GM21737 (cell line): ENCODE results near the gene LRRFIP2.
"Not testable (repeated sequence)": the region's sequence is repeated elsewhere in the genome, so short reads cannot be mapped to it uniquely, and the experiment has no call there.

Experiments
- ATAC-seq: cut with Tn5 transposase; IDR thresholded peaks from one replicate; pipeline ENCODE4 v1.9.1; 2021; ENCODE audit warnings: mild to moderate bottlenecking, moderate library complexity; ENCODE audit not compliant: unreplicated experiment

The LRRFIP2 gene, protein sequence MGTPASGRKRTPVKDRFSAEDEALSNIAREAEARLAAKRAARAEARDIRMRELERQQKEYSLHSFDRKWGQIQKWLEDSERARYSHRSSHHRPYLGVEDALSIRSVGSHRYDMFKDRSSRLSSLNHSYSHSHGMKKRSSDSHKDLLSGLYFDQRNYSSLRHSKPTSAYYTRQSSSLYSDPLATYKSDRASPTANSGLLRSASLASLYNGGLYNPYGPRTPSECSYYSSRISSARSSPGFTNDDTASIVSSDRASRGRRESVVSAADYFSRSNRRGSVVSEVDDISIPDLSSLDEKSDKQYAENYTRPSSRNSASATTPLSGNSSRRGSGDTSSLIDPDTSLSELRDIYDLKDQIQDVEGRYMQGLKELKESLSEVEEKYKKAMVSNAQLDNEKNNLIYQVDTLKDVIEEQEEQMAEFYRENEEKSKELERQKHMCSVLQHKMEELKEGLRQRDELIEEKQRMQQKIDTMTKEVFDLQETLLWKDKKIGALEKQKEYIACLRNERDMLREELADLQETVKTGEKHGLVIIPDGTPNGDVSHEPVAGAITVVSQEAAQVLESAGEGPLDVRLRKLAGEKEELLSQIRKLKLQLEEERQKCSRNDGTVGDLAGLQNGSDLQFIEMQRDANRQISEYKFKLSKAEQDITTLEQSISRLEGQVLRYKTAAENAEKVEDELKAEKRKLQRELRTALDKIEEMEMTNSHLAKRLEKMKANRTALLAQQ

DNA sequence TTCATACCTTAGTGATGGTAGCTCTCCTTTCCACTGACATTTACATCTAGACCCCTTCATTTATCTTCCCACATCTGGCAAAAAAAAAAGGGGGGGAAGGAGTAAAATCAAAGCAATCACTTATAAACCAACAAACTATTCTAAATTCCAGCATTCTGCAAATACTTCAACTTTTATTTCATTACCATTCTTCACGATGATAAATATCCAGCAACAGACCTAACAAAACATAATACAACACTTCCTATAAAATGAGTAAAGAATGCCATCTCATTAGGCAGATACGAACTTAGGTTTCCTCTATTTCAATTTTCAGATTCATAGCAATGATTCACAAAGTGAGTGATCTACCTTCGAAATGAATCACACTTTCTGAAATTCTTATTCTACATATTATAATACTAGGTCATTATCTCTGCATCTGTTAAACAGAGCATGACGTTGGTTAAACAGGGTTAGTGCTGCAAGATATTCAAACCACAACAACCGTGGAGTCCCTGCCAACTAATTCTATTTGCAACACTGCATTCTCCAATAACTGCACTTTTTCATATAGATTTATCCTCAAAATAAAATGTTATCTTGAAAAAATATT is at the start of gene LRRFIP2:
Gene LRRFIP2, minus strand, starts transcription at position 51 of the 595 bp plus-strand sequence. CDS start 25,599 bp downstream, outside the sequence.
- ATAC-seq: no peak

DNA sequence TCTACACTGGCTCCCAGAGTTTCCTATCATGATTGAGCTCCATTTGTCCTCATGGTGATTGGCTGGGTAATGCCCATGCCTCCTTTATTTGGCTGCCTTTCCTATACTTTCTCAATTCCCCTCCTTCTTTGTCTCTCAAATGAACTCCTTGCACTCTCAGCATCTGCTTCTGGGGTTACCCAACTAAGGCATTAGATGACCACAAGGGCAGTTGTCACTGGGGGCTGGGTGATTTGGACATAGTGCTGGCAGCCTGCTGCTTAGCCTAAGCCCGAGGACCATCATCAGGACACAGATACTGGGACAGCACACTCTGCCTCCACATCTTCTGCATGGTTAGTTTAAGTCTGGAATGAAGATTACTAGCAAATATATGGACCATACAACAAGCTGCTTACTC is 49.2 kb upstream of the LRRFIP2 start:
- no peak for ATAC-seq

DNA sequence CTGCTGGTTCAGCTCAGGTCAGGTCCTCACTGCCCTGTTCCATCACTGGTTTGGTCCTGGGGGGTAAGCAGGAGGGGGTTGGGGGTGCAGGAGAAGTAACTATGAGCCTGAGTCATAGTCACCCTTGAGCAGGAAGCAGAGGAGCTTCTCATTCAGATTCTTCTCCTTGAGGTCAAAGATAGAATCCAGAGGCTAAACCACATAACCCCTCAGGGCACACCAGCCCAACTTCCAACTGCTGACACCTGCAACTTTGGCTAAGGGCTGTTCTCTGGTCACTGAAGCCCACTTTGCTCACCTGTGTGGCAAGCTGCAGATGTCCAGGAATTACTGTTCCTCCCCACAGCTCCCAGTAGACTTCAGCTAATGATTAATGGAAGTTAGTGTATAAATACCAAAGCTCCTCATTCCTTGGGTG is 48.8 kb upstream of the LRRFIP2 start:
- ATAC-seq: no peak

DNA sequence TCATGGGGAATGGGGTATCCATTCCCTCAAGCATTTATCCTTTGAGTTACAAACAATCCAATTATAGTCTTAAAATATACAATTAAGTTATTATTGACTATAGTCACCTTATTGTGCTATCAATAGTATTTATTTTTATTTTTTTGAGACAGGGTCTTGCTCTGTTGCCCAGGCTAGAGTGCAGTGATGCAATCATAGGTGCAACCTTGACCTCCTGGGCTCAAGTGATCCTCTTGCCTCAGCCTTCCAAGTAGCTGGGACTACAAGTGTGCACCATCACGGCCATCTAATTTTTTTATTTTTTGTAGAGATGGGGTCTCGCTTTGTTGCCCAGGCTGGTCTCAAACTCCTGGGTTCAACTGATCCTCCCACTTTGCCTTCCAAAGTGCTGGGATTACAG is 48.2 kb upstream of the LRRFIP2 start:
- ATAC-seq: not testable (repeated sequence)

DNA sequence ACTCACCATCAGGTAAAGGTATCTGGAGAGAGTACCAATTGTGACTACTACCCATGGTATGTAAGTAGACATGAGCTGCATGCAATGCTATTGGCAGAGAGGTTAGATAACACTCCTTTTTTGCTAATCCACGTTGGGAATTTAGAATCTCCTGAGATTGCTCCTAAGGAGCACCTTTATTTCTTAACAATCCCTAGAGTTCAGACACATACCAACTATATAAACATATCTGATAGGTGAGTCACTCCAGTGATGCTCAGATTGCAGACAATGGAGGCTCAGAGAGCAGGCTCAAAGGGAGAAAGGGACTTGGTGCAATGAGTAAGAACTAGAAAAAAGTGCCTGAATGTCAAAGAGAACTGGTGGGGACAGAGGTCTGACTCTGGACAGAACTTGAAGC is 47.0 kb upstream of the LRRFIP2 start:
- ATAC-seq: no peak

DNA sequence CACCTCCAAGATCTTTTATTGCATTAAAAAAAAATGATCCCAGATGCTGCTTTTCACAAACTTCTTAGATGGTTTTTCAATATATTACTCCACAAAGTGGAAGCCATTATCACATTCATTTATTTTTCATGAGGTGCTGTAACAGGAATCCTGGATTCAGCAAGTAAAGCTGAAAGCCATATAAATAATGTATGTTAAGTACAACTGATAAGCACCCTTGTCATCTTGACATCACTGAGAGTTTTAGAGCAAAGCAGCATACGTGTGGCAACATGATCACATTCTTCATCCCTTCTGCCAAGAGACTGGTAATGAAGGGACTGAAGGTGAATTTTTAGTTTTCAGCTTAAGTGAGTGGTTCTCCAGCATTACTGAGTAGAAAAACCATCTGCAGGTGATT is 44.9 kb upstream of the LRRFIP2 start:
- ATAC-seq: no peak

DNA sequence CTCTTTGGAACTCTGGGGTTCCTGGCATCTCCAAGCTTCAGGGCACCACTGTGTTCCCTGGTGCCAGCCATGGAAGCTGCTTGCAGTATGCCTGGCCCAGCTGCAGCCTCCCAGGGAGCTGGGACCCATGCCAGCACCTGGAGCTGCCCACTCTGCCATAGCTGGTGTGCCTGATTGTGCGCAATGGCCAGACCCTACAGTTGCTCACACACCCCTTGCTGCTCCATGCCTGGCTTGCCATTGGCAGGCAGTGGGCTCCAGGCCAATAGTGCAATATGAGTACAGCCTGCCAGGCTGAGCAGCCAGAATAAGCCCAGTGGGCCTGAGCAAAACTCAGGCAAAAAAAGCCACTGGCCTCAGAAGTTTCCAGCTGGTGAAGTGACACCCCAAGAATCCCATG is 43.8 kb upstream of the LRRFIP2 start:
- no peak for ATAC-seq

DNA sequence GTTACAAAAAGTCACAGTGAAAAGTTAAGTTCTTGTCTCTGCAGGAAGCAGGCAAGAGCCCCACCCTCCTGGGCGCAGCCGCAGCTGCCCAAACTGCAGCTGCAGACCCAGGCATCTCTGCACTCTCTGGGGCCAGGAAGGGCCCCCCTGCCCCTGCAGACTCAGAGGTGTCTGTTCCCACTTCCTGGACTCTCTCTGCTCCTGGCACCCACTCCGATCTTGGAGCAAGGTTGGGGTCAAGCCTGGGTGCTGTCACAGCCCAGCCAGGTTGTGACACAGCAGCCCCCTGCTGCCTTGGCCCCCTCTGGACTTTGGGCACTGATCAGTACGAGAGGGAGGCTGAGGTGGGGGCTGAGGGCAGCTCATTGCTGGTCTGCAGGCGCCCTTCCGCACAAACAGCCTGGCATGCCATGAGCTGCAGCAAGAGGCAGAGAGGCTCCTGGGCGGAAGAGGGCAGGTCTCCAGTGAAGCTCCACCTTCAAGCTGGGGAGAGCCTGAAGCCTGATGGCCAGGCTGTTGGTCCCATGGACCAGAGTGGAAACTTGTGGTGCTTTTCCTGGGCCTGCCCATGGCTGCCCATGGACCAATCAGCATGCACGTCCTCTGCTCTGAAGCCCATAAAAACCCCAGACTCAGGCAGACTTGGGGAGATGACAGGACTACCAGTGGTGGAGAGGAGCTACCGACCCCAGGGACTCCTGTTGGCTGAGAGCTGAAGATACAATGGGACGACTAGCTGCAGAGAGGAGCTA is 42.9 kb upstream of the LRRFIP2 start:
- no peak for ATAC-seq

DNA sequence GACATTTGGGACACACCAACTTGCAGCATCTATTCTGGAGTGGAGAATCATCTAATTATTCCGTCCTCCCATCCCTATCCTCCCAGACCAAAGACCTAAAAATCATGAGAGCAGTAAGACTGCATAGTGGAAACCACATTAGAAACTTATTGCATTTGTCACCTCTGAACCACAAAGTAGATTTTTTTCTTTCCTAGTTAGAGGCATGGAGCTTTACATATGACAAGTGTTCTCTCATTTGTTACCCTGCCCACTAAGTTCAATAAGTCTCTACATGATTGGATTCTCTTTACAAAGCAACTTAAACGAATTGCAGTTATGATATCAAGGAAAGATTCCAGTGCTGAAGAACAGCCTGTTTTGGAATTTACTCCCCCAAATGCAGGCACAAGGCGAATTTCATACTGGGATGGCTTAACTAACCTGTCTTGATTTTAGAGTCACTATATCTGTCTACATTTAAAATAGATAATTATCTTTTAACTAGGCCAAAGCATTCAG is 42.3 kb upstream of the LRRFIP2 start:
- no peak for ATAC-seq

DNA sequence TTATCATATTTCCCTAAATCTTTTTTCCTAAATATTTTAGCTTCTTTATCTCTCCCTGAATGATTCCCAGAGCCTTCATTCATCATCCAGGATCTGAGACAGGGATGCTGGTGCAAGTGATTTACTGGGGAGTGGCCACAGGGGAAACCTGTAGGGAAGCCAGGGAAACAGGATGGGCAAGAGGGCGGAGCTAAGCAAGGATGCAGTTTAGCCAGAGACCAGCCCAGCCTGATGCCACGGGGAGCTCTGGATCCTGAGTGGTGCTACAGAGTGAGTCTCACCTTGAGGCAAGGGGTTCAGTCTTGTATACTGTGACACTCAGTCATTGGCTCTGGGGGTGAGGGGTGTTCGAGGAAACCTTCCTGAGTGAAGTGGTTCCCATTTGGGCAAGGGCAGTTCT is 39.7 kb upstream of the LRRFIP2 start:
- no peak for ATAC-seq

DNA sequence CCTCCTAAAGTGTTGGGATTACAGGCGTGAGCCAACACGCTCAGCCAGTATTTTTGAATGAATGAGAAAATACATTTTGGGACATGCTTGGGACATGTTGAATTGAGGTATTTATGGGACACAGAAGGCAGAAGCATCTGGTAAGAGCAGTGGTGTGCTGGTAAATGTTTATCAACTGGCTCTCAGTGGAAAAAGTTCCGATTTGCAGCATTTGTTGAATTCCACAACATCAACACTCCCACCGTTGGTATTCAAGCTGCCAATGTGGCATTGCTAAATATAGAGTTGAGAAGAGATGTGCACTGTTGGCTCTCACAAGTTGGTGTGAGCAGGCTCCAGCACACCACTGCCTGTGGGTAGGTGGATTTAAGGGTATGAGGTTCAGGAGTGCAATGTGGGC is 35.8 kb upstream of the LRRFIP2 start:
- ATAC-seq: no peak

DNA sequence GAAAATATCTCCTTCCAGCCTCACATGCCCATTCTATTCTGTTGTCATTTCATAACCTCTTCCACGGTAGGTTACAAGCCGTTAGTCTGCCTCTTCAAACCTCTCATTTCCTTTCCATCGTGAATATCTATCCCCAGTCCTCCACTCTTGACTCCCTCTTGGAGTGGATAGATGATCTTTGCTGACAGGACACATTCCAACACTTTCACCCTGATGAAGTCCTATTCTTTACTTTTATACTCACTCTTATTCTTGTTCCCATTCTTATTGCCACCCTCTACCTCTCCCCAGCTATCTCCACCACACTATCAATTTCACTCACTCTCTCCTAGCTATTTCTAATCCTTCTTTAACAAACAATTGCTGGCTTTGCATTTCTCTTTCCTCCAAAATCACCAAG is 34.2 kb upstream of the LRRFIP2 start:
- not testable (repeated sequence) for ATAC-seq

DNA sequence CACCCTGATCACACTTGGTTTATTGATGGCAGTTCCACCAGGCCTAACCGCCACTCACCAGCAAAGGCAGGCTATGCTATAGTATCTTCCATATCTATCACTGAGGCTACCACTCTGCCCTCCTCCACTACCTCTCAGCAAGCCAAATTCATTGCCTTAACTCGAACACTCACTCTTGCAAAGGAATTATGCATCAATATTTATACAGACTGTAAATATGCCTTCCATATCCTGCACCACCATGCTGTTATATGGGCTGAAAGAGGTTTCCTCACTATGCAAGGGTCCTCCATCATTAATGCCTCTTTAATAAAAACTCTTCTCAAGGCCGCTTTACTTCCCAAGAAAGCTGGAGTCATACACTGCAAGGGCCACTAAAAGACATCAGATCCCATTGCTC is 33.6 kb upstream of the LRRFIP2 start:
- not testable (repeated sequence) for ATAC-seq

DNA sequence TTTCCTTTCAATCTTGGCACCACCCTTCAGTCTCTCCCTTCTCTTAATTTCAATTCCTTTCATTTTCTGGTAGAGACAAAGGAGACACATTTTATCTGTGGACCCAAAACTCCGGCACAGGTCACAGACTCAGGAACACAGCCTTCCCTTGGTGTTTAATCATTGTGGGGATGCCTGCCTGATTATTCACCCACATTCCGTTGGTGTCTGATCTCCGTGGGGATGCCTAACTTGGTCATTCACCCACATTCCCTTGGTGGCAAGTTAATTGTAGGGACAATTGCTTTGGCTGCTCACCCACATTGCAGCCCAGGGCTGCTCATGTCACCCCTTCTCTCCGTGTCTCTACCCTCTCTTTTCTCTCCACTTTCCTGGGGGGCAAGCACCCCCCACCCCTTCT is 31.7 kb upstream of the LRRFIP2 start:
- ATAC-seq: not testable (repeated sequence)

DNA sequence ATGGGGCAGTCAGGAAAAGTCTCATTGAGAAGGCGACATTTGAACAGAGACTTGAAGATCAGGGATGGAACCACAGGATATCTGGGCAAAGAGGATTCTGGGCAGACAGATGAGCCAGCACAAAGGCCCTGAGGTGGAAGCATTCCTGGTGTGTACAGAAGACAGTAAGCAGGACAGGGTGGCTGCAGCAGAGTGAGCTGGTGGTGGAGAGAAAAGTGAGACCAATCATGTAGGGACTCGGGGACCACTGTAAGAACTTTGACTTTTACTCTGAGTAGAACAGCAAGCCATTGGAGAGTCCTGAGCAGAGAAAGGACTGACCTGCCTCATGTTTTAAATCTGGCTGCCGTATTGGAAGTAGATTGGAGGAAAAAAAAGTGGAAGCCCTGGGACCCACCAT is 29.9 kb upstream of the LRRFIP2 start:
- no peak for ATAC-seq

DNA sequence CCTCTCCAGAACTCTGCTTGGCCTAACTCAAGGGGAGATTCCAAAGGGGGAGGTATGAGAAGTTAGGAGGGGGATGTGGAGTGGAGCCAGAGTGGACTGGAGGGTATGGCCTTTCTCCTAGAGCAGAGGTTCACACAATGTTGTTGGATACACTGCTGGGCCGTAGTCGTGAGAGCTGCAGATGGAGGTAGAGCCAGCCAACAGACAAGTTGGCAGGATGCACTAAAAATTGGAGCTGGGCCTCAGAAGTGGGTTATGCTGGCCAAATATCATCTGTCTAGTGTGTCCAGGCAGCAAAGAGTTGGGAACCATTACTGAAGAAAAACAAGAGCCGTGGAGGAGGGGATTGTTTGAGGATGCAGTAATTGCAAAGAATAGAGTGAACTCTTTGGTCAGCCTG is 27.7 kb upstream of the LRRFIP2 start:
- no peak for ATAC-seq

DNA sequence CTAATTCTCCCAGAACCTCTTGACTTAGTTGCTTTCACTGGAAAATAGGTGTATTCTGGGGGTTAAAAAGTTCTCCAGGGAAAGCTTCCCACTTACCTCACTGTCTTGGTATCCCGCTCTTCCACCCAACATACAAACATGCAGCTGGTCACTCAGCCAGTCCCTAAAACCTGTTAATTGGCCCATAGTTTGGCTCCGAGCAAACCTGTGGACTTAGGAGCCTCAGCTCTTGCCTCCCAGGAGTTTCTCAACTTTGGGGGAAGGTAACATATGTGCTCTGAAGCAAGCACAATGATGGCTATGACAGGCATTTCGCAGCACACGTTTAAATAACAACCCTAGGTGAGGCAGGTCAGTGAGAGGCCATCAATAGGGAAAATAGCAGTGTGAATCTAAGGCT is 25.8 kb upstream of the LRRFIP2 start:
- no peak for ATAC-seq

DNA sequence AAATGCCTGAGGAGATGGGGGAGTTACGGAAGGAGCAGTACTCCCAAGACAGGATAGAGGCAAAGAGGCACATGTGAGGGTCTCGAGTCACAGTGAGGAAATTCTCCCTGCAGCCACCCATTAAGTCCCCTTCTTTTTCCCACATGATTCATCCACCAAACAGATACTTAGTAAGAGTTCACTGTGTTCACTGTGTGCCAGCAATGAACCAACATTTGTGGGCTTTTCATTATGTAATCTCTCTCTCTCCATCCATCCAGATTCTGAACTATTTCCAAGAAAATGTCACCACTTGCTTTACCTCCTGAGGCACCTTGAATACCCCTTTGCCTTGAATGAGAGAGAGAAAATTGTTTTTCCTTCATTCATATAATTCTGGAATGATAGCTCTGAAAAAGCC is 24.6 kb upstream of the LRRFIP2 start:
- ATAC-seq: no peak

DNA sequence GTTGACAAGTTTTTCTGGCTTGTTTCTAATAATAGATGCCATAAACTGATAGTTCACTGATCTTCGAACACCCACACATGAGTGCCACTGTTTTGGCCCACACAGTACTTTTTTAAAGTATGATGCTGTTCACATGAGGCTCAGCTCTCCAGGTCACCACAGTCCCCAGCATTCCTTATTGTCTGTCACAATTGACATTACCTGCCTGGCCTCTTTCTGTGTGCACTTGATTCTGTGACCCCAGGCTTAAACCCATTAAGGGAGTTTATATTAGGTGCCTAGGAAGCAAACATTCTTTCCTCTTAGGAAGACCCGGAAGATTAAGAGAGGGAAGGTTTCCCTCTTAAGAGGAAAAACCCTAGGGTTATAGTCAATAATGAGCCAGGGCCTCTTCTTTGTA is 24.2 kb upstream of the LRRFIP2 start:
- ATAC-seq: no peak

DNA sequence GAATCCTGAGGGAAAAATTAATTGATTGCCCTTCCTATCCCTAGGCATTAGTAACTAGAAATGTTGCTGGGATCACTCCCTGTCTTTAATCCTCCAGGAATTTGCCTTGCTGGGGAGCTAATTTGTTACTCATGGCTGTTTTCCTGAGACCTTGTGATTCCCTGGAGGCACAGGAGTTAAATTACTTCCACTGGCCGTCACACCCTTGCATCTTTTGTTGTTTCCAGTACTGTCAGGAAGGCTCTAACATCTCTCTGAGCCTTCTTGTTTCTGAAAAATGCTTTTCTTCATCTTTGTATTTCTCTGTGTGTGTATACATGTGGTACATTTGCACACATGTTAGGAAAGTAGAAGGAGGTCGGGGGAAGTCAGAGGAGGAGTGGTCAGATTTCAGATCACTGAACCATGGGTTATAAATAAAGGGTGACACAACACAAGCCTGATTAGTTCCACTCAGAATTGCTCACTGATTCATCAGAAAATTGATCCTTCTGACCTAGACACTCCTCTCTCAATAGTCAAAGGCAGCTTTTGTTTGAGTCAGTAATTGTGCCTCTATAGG is 23.5 kb upstream of the LRRFIP2 start:
- no peak for ATAC-seq

DNA sequence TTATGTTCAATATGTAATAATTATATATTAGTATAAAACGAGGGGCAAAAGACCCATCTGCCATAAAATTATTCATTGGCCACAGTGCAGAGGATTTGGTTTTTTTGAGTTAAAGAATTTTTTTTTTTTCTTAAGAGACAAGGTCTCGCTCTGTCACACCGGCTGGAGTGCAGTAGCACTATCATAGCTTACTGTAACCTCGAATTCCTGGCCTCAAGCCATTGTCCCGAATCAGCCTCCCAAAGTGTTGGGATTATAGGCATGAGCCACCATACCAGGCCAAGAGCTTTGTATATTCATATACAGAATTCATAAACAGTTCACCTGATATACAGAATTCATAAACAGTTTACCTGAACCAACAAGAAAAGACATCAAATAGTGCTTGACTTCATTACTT is 20.2 kb upstream of the LRRFIP2 start:
- ATAC-seq: no peak
